ENCODE results near the gene GLI2.

The GLI2 gene

DNA sequence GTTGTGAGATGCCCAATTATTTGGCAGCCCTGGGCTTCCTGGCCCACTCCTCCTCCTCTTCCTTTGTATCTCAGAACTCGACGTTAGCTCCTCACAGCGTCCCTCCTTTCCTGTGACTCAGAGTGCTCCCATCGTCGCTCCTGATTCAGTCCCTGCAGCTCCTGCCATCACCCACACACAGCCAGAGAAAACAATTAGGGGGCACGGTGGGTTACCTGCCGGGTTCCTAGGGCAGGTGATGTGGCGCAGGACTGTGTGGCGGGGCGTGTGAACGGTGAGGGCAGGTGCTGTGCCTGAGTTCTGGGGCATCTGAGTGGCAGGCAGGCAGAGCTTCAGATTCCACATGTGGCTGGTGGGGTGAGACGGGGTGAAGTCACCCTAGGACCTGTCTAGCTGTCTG is 42.6 kb downstream of the GLI2 start:
- no peak for TF ChIP-seq POU2F2 (IDR thresholded peaks at IDR 0.05; ENCODE audit: low read depth, low read length)
- no peak for TF ChIP-seq TAF1 (IDR thresholded peaks at IDR 0.05; ENCODE audit: low read depth, low read length)
- no peak for TF ChIP-seq SPI1 (IDR thresholded peaks at IDR 0.05; ENCODE audit: low read depth, low read length)
- no peak for TF ChIP-seq PAX5 (IDR thresholded peaks at IDR 0.05; ENCODE audit: insufficient read depth, low read length, severe bottlenecking)
- TF ChIP-seq POLR2A (IDR thresholded peaks at IDR 0.05; ENCODE audit: low read depth, low read length) = no peak
- no peak for TF ChIP-seq POLR2AphosphoS5 (IDR thresholded peaks at IDR 0.05; ENCODE audit: low read depth, low read length)
- no peak for DNase-seq (ENCODE audit: insufficient read length, low spot score)
- FAIRE-seq = no peak

DNA sequence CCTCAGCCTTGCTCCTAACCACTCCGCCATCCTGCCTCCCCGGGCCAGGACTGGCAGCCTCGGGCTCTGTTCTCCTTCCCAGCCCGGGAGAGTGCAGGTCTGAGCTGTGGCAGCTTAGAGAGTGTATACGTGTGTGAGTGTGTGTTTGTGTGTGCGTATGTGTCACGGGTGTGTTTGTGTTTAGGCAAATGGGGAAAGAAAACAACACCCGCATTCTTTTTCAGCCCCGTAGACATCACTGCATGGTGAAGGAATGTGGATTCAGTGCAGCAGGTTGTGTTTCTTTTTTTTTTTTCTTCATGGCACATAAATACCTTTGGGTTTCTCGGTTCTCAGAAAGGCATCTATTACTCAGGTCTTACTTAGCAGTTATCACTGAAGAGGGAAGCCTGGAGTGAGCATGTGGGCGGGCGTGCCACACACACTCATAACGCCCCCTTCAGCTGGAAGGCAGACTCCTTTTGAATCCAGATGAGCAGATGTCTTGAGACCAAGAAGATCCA is 44.2 kb downstream of the GLI2 start:
- TF ChIP-seq POU2F2 (IDR thresholded peaks at IDR 0.05; ENCODE audit: low read depth, low read length) (no peak), SPI1 (IDR thresholded peaks at IDR 0.05; ENCODE audit: low read depth, low read length) (no peak), PAX5 (IDR thresholded peaks at IDR 0.05; ENCODE audit: insufficient read depth, low read length, severe bottlenecking) (no peak), TAF1 (IDR thresholded peaks at IDR 0.05; ENCODE audit: low read depth, low read length) (no peak), POLR2AphosphoS5 (IDR thresholded peaks at IDR 0.05; ENCODE audit: low read depth, low read length) (no peak), POLR2A (IDR thresholded peaks at IDR 0.05; ENCODE audit: low read depth, low read length) (no peak)
- no peak for FAIRE-seq
- no peak for DNase-seq (ENCODE audit: insufficient read length, low spot score)

DNA sequence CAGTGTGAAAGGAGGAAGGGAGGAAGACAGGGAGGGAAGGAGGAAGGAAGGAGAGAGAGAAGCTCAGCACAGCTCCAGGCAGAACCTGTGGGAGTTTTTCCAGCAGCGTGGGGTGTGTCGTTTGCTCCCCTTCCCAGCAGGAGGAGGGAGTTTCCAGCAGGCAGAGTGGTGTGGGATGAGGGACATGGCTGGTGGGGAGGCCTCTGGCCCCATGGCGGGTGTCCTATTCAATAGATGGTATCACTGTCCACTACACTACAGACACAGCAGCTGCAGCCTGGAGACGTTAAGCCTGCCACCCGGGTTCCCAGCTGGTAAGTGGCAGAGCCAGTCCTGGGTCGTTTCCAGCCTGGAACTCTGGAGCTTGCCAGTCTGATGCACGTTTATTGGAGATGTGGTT is 44.7 kb downstream of the GLI2 start:
- DNase-seq (ENCODE audit: insufficient read length, low spot score) (no peak), FAIRE-seq (no peak)
- no peak for TF ChIP-seq TAF1 (IDR thresholded peaks at IDR 0.05; ENCODE audit: low read depth, low read length)
- TF ChIP-seq SPI1 (IDR thresholded peaks at IDR 0.05; ENCODE audit: low read depth, low read length) = no peak
- TF ChIP-seq POLR2AphosphoS5 (IDR thresholded peaks at IDR 0.05; ENCODE audit: low read depth, low read length) = no peak
- no peak for TF ChIP-seq PAX5 (IDR thresholded peaks at IDR 0.05; ENCODE audit: insufficient read depth, low read length, severe bottlenecking)
- TF ChIP-seq POLR2A (IDR thresholded peaks at IDR 0.05; ENCODE audit: low read depth, low read length) = no peak

DNA sequence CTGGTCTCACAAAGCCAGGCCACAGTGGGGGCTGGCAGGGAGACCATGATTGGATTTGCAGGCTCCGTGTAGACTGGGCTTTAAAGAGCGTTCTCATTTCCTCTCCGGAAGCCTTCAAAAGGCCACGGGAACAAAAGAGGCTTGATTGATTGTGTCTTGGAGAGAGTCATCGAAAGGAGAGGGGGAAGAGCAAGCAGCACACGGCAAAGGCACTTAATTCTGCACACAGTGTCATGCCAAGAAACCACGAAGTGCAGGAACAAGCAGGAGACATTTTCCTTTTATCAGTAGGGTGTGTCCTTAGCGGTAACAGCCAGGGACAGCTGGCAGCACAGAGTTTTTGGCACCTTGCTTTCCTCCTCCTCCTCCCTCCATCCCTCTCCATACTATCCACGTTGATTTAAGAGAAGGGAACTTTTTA is 47.7 kb downstream of the GLI2 start:
- no peak for DNase-seq (ENCODE audit: insufficient read length, low spot score)
- FAIRE-seq = no peak
- no peak for TF ChIP-seq SPI1 (IDR thresholded peaks at IDR 0.05; ENCODE audit: low read depth, low read length)
- TF ChIP-seq POLR2A (IDR thresholded peaks at IDR 0.05; ENCODE audit: low read depth, low read length) = no peak
- no peak for TF ChIP-seq TAF1 (IDR thresholded peaks at IDR 0.05; ENCODE audit: low read depth, low read length)
- TF ChIP-seq POLR2AphosphoS5 (IDR thresholded peaks at IDR 0.05; ENCODE audit: low read depth, low read length) = no peak
- TF ChIP-seq POU2F2 (IDR thresholded peaks at IDR 0.05; ENCODE audit: low read depth, low read length) = no peak
- no peak for TF ChIP-seq PAX5 (IDR thresholded peaks at IDR 0.05; ENCODE audit: insufficient read depth, low read length, severe bottlenecking)

DNA sequence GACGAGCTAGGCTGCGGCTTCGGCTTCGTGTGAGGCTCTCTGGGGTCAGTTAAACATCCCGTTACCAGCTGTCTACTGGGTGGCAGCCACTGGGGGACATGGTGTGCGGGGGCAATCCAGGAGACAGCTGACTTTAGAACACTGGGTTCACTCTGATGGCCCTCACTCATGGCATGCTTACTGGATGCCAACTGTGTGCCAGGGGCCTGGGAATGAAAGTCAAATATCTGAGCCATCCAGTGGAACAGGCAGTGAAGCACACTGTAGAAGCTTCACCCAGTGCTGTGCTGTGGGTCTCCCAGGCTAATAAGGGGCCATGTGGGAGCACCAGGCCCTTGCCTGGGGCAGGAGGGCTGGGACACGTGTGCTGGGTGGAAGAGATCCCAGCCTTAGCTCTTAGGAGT is 48.3 kb downstream of the GLI2 start:
- TF ChIP-seq PAX5 (IDR thresholded peaks at IDR 0.05; ENCODE audit: insufficient read depth, low read length, severe bottlenecking) (no peak), POU2F2 (IDR thresholded peaks at IDR 0.05; ENCODE audit: low read depth, low read length) (no peak), SPI1 (IDR thresholded peaks at IDR 0.05; ENCODE audit: low read depth, low read length) (no peak), TAF1 (IDR thresholded peaks at IDR 0.05; ENCODE audit: low read depth, low read length) (no peak), POLR2AphosphoS5 (IDR thresholded peaks at IDR 0.05; ENCODE audit: low read depth, low read length) (no peak), POLR2A (IDR thresholded peaks at IDR 0.05; ENCODE audit: low read depth, low read length) (no peak)
- FAIRE-seq (no peak), DNase-seq (ENCODE audit: insufficient read length, low spot score) (no peak)
